Naive thymus-derived CD4-positive, alpha-beta T cell (primary cell): Measurements from ENCODE around the gene LRRC10. TPM values are rescaled to one million over a fixed set of nuclear protein-coding genes. Genes with fewer than 3 reads are reported as not detected.

ENCODE experiments used
- ATAC-seq: fragments of 150-1000 bp; cut with Tn5 transposase; 2 replicates; pipeline ENCODE4 v1.10.0; 2021; ENCODE audit warnings: mild to moderate bottlenecking, moderate library complexity
- CTCF ChIA-PET: fragments of 350-600 bp; sonication (Branson Sonifier 250); formaldehyde crosslinking; loops from one replicate; lab custom pipeline; 2021; ENCODE audit warnings: antibody characterized with exemption; lab: Charles Lee
- POLR2A ChIA-PET: fragments of 350-600 bp; sonication (Branson Sonifier 250); formaldehyde crosslinking; loops from one replicate; lab custom pipeline; 2021; ENCODE audit warnings: antibody characterized with exemption, inconsistent platforms; lab: Charles Lee
- DNase-seq, 9 donors: peaks; one replicate each; pipeline versions ENCODE4 v3.0.0 to v3.0.0-alpha.2; 2020 to 2022; ENCODE audit warnings: mixed read lengths in 1 of 9
- H3K27ac ChIP-seq: one replicate; pipeline ENCODE4 v1.7.0; 2013; ENCODE audit warnings: mild to moderate bottlenecking, low read depth, low read length, moderate library complexity
- H3K27me3 ChIP-seq, 2 donors: one replicate each; pipeline ENCODE4 v1.7.0; 2013; ENCODE audit warnings: low read length in 2 of 2, mild to moderate bottlenecking in 2 of 2, moderate library complexity in 2 of 2; ENCODE audit not compliant: control insufficient read depth in 2 of 2, insufficient read depth in 2 of 2
- H3K36me3 ChIP-seq, 3 experiments: 1 replicate in 2 of 3; 2 replicates in 1 of 3; pipeline ENCODE4 v1.7.0; 2013; ENCODE audit warnings: low read length in 3 of 3, mild to moderate bottlenecking in 3 of 3, moderate library complexity in 1 of 3; ENCODE audit not compliant: insufficient read depth in 3 of 3, control insufficient read depth in 2 of 3
- H3K4me1 ChIP-seq, 2 donors: one replicate each; pipeline ENCODE4 v1.7.0; 2013; ENCODE audit warnings: low read length in 2 of 2, mild to moderate bottlenecking in 2 of 2, moderate library complexity in 1 of 2; ENCODE audit not compliant: control insufficient read depth in 2 of 2, insufficient read depth in 2 of 2
- H3K4me3 ChIP-seq: 2 replicates; pipeline ENCODE4 v1.7.0; 2013; ENCODE audit warnings: mild to moderate bottlenecking, low read length
- H3K9me3 ChIP-seq, 3 experiments: 1 replicate in 2 of 3; 2 replicates in 1 of 3; pipeline ENCODE4 v1.7.0; 2013; ENCODE audit warnings: low read length in 3 of 3; ENCODE audit not compliant: control insufficient read depth in 2 of 3
- H3K27ac Mint-ChIP-seq, 9 donors: one replicate each; pipeline ENCODE4 v1.8.0; 2020 to 2022; ENCODE audit warnings: mixed read lengths in 9 of 9, mild to moderate bottlenecking in 8 of 9, moderate library complexity in 5 of 9, inconsistent platforms in 2 of 9
- H3K27me3 Mint-ChIP-seq, 5 donors: one replicate each; pipeline ENCODE4 v1.8.0; 2021 to 2022; ENCODE audit warnings: mixed read lengths in 5 of 5, mild to moderate bottlenecking in 1 of 5
- H3K36me3 Mint-ChIP-seq, 5 donors: one replicate each; pipeline ENCODE4 v1.8.0; 2020 to 2022; ENCODE audit warnings: mixed read lengths in 5 of 5, mild to moderate bottlenecking in 3 of 5, inconsistent platforms in 1 of 5
- H3K4me1 Mint-ChIP-seq, 7 donors: one replicate each; pipeline ENCODE4 v1.8.0; 2020 to 2022; ENCODE audit warnings: mixed read lengths in 7 of 7, mild to moderate bottlenecking in 3 of 7, inconsistent platforms in 1 of 7
- H3K4me3 Mint-ChIP-seq, 10 donors: one replicate each; pipeline ENCODE4 v1.8.0; 2020 to 2022; ENCODE audit warnings: mild to moderate bottlenecking in 10 of 10, mixed read lengths in 10 of 10, moderate library complexity in 6 of 10, inconsistent platforms in 2 of 10
- H3K9me3 Mint-ChIP-seq, 11 donors: one replicate each; pipeline ENCODE4 v1.8.0; 2020 to 2022; ENCODE audit warnings: mixed read lengths in 11 of 11, mild to moderate bottlenecking in 4 of 11, inconsistent platforms in 1 of 11, moderate library complexity in 1 of 11
- intact Hi-C, 2 donors: fragments of 100-400 bp; cut with micrococcal nuclease; formaldehyde crosslinking; loops; one replicate each; pipeline ENCODE4 v1.15.1; 2023
- polyA plus RNA-seq, 2 donors: library from polyadenylated mRNA; unstranded; fragments of 300-500 nt; fragmentation: Illumina TruSeq; gene quantifications; one replicate each; pipeline ENCODE4 v1.2.3, GENCODE V29; 2021
- total RNA-seq, 6 experiments: library from RNA in 5 of 6; stranded (reverse) in 5 of 6; gene quantifications; 1 replicate in 5 of 6; 2 replicates in 1 of 6; pipeline ENCODE4 v1.2.3 and lab custom pipeline; 2021 to 2026

LRRC10 gene
- total and polyA plus RNA-seq, 7 experiments from 2014 or later: not detected

GRCh38 chr12:69651922-69652321 lies 41.2 kb upstream of the LRRC10 start:
- intact Hi-C loops: no loop called here
- H3K4me3 ChIP-seq: no peak overlapping the region
- no peak for DNase-seq
- Mint-ChIP-seq H3K4me1 (no peaks in the 10 kb centered on the region), H3K27ac (no peak overlapping the region), H3K27me3 (peaks cover 6 to 17% (median 9%) of the 10 kb centered on the region in 5 donors), H3K9me3 (no peaks in the 10 kb centered on the region), H3K36me3 (no peaks in the 10 kb centered on the region), H3K4me3 (no peak overlapping the region)
- no peak for ATAC-seq
- no peak overlapping the region for H3K27ac ChIP-seq
- H3K27me3 ChIP-seq: no peaks in the 10 kb centered on the region
- CTCF ChIA-PET: no interaction called here
- POLR2A ChIA-PET: no interaction called here
- H3K36me3 ChIP-seq: no peaks in the 10 kb centered on the region
- no peaks in the 10 kb centered on the region for H3K9me3 ChIP-seq
- H3K4me1 ChIP-seq: no peaks in the 10 kb centered on the region

GRCh38 chr12:69649529-69649928 lies 38.8 kb upstream of the LRRC10 start:
- intact Hi-C loops: no loop called here
- H3K4me3 Mint-ChIP-seq: no peak overlapping the region
- no peaks in the 10 kb centered on the region for H3K9me3 Mint-ChIP-seq
- no peak overlapping the region for H3K27ac ChIP-seq
- H3K36me3 ChIP-seq: no peaks in the 10 kb centered on the region
- no peaks in the 10 kb centered on the region for H3K36me3 Mint-ChIP-seq
- no peak overlapping the region for H3K27ac Mint-ChIP-seq
- no peaks in the 10 kb centered on the region for H3K27me3 ChIP-seq
- ATAC-seq: no peak
- DNase-seq: no peak
- no peaks in the 10 kb centered on the region for H3K4me1 Mint-ChIP-seq
- H3K4me1 ChIP-seq: no peaks in the 10 kb centered on the region
- CTCF ChIA-PET: interaction anchor here (1.0 kb wide), 1 partner anchor 11 kb away, joined by 3 read pairs; no protein-coding TSS in a partner anchor
- POLR2A ChIA-PET: no interaction called here
- no peak overlapping the region for H3K4me3 ChIP-seq
- H3K9me3 ChIP-seq: no peaks in the 10 kb centered on the region
- peaks cover 4 to 13% (median 6%) of the 10 kb centered on the region in 5 donors for H3K27me3 Mint-ChIP-seq

- ATAC-seq: no peak
- DNase-seq: no peak
- Mint-ChIP-seq H3K4me3 (no peak overlapping the region), H3K36me3 (no peaks in the 10 kb centered on the region), H3K27me3 (peaks cover 4 to 12% (median 6%) of the 10 kb centered on the region in 5 donors), H3K4me1 (no peaks in the 10 kb centered on the region), H3K9me3 (no peaks in the 10 kb centered on the region), H3K27ac (no peak overlapping the region)
- no peaks in the 10 kb centered on the region for H3K4me1 ChIP-seq
- H3K36me3 ChIP-seq: no peaks in the 10 kb centered on the region
- H3K4me3 ChIP-seq: no peak overlapping the region
- POLR2A ChIA-PET: no interaction called here
- CTCF ChIA-PET: interaction anchor here (1.0 kb wide), 1 partner anchor 10 kb away, joined by 3 read pairs; no protein-coding TSS in a partner anchor
- no peak overlapping the region for H3K27ac ChIP-seq
- H3K27me3 ChIP-seq: no peaks in the 10 kb centered on the region
- intact Hi-C loops: no loop called here
- no peaks in the 10 kb centered on the region for H3K9me3 ChIP-seq
Measured at GRCh38 chr12:69648476-69648875, 37.8 kb upstream of the LRRC10 start.

GRCh38 chr12:69647178-69647577 lies 36.5 kb upstream of the LRRC10 start:
- DNase-seq (no peak), ATAC-seq (no peak)
- Mint-ChIP-seq H3K27me3 (peaks cover 4 to 12% (median 6%) of the 10 kb centered on the region in 5 donors), H3K27ac (no peak overlapping the region), H3K4me3 (no peak overlapping the region), H3K9me3 (no peaks in the 10 kb centered on the region), H3K36me3 (no peaks in the 10 kb centered on the region), H3K4me1 (no peaks in the 10 kb centered on the region)
- CTCF ChIA-PET: interaction anchor here (0.7 kb wide), 1 partner anchor 738 kb away, joined by 3 read pairs; no protein-coding TSS in a partner anchor
- no peaks in the 10 kb centered on the region for H3K27me3 ChIP-seq
- no peak overlapping the region for H3K27ac ChIP-seq
- intact Hi-C loops: no loop called here
- H3K9me3 ChIP-seq: no peaks in the 10 kb centered on the region
- POLR2A ChIA-PET: no interaction called here
- H3K36me3 ChIP-seq: no peaks in the 10 kb centered on the region
- no peak overlapping the region for H3K4me3 ChIP-seq
- no peaks in the 10 kb centered on the region for H3K4me1 ChIP-seq

GRCh38 chr12:69645031-69645430 lies 34.3 kb upstream of the LRRC10 start:
- CTCF ChIA-PET: no interaction called here
- Histone ChIP-seq H3K27me3 (no peaks in the 10 kb centered on the region), H3K36me3 (no peaks in the 10 kb centered on the region), H3K27ac (no peak overlapping the region), H3K4me3 (no peak overlapping the region), H3K4me1 (no peaks in the 10 kb centered on the region), H3K9me3 (no peaks in the 10 kb centered on the region)
- Mint-ChIP-seq H3K36me3 (no peaks in the 10 kb centered on the region), H3K9me3 (no peaks in the 10 kb centered on the region), H3K27ac (no peak overlapping the region), H3K4me3 (no peak overlapping the region), H3K27me3 (peaks cover 0 to 12% (median 6%) of the 10 kb centered on the region in 5 donors), H3K4me1 (no peaks in the 10 kb centered on the region)
- ATAC-seq (no peak), DNase-seq (no peak)
- POLR2A ChIA-PET: interaction anchor here (0.6 kb wide), 1 partner anchor 365 kb away, joined by 3 read pairs; no protein-coding TSS in a partner anchor
- intact Hi-C loops: no loop called here

- Mint-ChIP-seq H3K27ac (no peak overlapping the region), H3K9me3 (no peaks in the 10 kb centered on the region), H3K36me3 (no peaks in the 10 kb centered on the region), H3K27me3 (peaks cover 0 to 12% (median 8%) of the 10 kb centered on the region in 5 donors), H3K4me1 (no peaks in the 10 kb centered on the region), H3K4me3 (no peak overlapping the region)
- intact Hi-C loops: no loop called here
- no peak for ATAC-seq
- no peaks in the 10 kb centered on the region for H3K27me3 ChIP-seq
- ChIA-PET CTCF (interaction anchor here (0.6 kb wide), 1 partner anchor 1636 kb away, joined by 5 read pairs; no protein-coding TSS in a partner anchor), POLR2A (interaction anchor here (0.6 kb wide), 1 partner anchor 364 kb away, joined by 3 read pairs; no protein-coding TSS in a partner anchor)
- DNase-seq: no peak
- no peaks in the 10 kb centered on the region for H3K36me3 ChIP-seq
- H3K4me3 ChIP-seq: no peak overlapping the region
- no peaks in the 10 kb centered on the region for H3K4me1 ChIP-seq
- no peaks in the 10 kb centered on the region for H3K9me3 ChIP-seq
- H3K27ac ChIP-seq: no peak overlapping the region
Measured at GRCh38 chr12:69644511-69644910, 33.8 kb upstream of the LRRC10 start.

GRCh38 chr12:69642531-69642930 lies 31.8 kb upstream of the LRRC10 start:
- H3K9me3 Mint-ChIP-seq: no peaks in the 10 kb centered on the region
- H3K36me3 Mint-ChIP-seq: no peaks in the 10 kb centered on the region
- Histone ChIP-seq H3K4me1 (no peaks in the 10 kb centered on the region), H3K4me3 (no peak overlapping the region), H3K9me3 (no peaks in the 10 kb centered on the region), H3K27me3 (no peaks in the 10 kb centered on the region), H3K27ac (no peak overlapping the region), H3K36me3 (no peaks in the 10 kb centered on the region)
- peaks cover 0 to 8% (median 3%) of the 10 kb centered on the region in 5 donors for H3K27me3 Mint-ChIP-seq
- H3K4me3 Mint-ChIP-seq: no peak overlapping the region
- DNase-seq (no peak), ATAC-seq (no peak)
- no peaks in the 10 kb centered on the region for H3K4me1 Mint-ChIP-seq
- CTCF ChIA-PET: no interaction called here
- H3K27ac Mint-ChIP-seq: no peak overlapping the region
- intact Hi-C loops: no loop called here
- POLR2A ChIA-PET: no interaction called here
